Measurements from ENCODE around the gene EFCAB9. TPM values are rescaled to one million over a fixed set of nuclear protein-coding genes. Genes with fewer than 3 reads are reported as not detected.

EFCAB9 gene
- total and polyA plus RNA-seq, 2 donors = not detected

- no peaks in the 10 kb centered on the region for H3K4me1 ChIP-seq (ENCODE audit: insufficient read depth)
- no peaks in the 10 kb centered on the region for H3K36me3 ChIP-seq (ENCODE audit: insufficient read depth)
- no peak overlapping the region for H3K27ac ChIP-seq (ENCODE audit: low read depth)
These were observed 22.9 kb upstream of the EFCAB9 start for GRCh38 chr5:172171118-172171517.

GRCh38 chr5:172172912-172173563 lies 20.9 kb upstream of the EFCAB9 start:
- DNase-seq (ENCODE audit: extremely low spot score) = no peak
- no peak overlapping the region for H3K4me3 ChIP-seq (ENCODE audit: low read depth, low read length)
- H3K36me3 ChIP-seq (ENCODE audit: insufficient read depth) = no peaks in the 10 kb centered on the region
- no peak overlapping the region for H3K27ac ChIP-seq (ENCODE audit: low read depth)
- WGBS = 81% methylated on average over 12 of the region's 12 CpGs
- no peaks in the 10 kb centered on the region for H3K4me1 ChIP-seq (ENCODE audit: insufficient read depth)

More at GRCh38 chr5:172171118-172171517, 22.9 kb upstream of the EFCAB9 start:
- 80% methylated on average over 8 of the region's 8 CpGs for WGBS
- DNase-seq (ENCODE audit: extremely low spot score) = no peak
- H3K4me3 ChIP-seq (ENCODE audit: low read depth, low read length) = no peak overlapping the region

- no peak overlapping the region for H3K27ac ChIP-seq (ENCODE audit: low read depth)
- no peak for DNase-seq (ENCODE audit: extremely low spot score)
- no peaks in the 10 kb centered on the region for H3K36me3 ChIP-seq (ENCODE audit: insufficient read depth)
- 81% methylated on average over 12 of the region's 12 CpGs for WGBS
- no peaks in the 10 kb centered on the region for H3K4me1 ChIP-seq (ENCODE audit: insufficient read depth)
- no peak overlapping the region for H3K4me3 ChIP-seq (ENCODE audit: low read depth, low read length)
These were observed 20.3 kb upstream of the EFCAB9 start for GRCh38 chr5:172173564-172174153.

- WGBS = 66% methylated on average over 7 of the region's 7 CpGs
- Histone ChIP-seq H3K4me3 (ENCODE audit: low read depth, low read length) (no peak overlapping the region), H3K36me3 (ENCODE audit: insufficient read depth) (no peaks in the 10 kb centered on the region), H3K4me1 (ENCODE audit: insufficient read depth) (no peaks in the 10 kb centered on the region), H3K27ac (ENCODE audit: low read depth) (no peak overlapping the region)
- no peak for DNase-seq (ENCODE audit: extremely low spot score)
These were observed 18.7 kb upstream of the EFCAB9 start for GRCh38 chr5:172175263-172175719.

GRCh38 chr5:172177176-172177575 lies 16.8 kb upstream of the EFCAB9 start:
- 82% methylated on average over 7 of the region's 7 CpGs for WGBS
- Histone ChIP-seq H3K36me3 (ENCODE audit: insufficient read depth) (no peaks in the 10 kb centered on the region), H3K27ac (ENCODE audit: low read depth) (no peak overlapping the region), H3K4me3 (ENCODE audit: low read depth, low read length) (no peak overlapping the region), H3K4me1 (ENCODE audit: insufficient read depth) (no peaks in the 10 kb centered on the region)
- DNase-seq (ENCODE audit: extremely low spot score) = no peak

- Histone ChIP-seq H3K4me3 (ENCODE audit: low read depth, low read length) (no peak overlapping the region), H3K36me3 (ENCODE audit: insufficient read depth) (no peaks in the 10 kb centered on the region), H3K4me1 (ENCODE audit: insufficient read depth) (no peaks in the 10 kb centered on the region), H3K27ac (ENCODE audit: low read depth) (no peak overlapping the region)
- 69% methylated on average over 18 of the region's 18 CpGs for WGBS
- DNase-seq (ENCODE audit: extremely low spot score) = no peak
These were observed 15.5 kb upstream of the EFCAB9 start for GRCh38 chr5:172178301-172178987.

- no peaks in the 10 kb centered on the region for H3K36me3 ChIP-seq (ENCODE audit: insufficient read depth)
- 47% methylated on average over 18 of the region's 18 CpGs for WGBS
- no peak overlapping the region for H3K4me3 ChIP-seq (ENCODE audit: low read depth, low read length)
- no peak for DNase-seq (ENCODE audit: extremely low spot score)
- peak overlapping the region; percentile 4 for H3K27ac ChIP-seq (ENCODE audit: low read depth)
- H3K4me1 ChIP-seq (ENCODE audit: insufficient read depth) = no peaks in the 10 kb centered on the region
These were observed 14.7 kb upstream of the EFCAB9 start for GRCh38 chr5:172178991-172179989.

- Histone ChIP-seq H3K36me3 (ENCODE audit: insufficient read depth) (no peaks in the 10 kb centered on the region), H3K4me3 (ENCODE audit: low read depth, low read length) (no peak overlapping the region), H3K4me1 (ENCODE audit: insufficient read depth) (no peaks in the 10 kb centered on the region), H3K27ac (ENCODE audit: low read depth) (no peak overlapping the region)
- WGBS = 91% methylated on average over 9 of the region's 9 CpGs
- DNase-seq (ENCODE audit: extremely low spot score) = no peak
These were observed 13.0 kb upstream of the EFCAB9 start for GRCh38 chr5:172180936-172181335.

- H3K36me3 ChIP-seq (ENCODE audit: insufficient read depth) = no peaks in the 10 kb centered on the region
- no peak for DNase-seq (ENCODE audit: extremely low spot score)
- WGBS = 95% methylated on average over 6 of the region's 6 CpGs
- H3K4me1 ChIP-seq (ENCODE audit: insufficient read depth) = no peaks in the 10 kb centered on the region
- H3K27ac ChIP-seq (ENCODE audit: low read depth) = no peak overlapping the region
- H3K4me3 ChIP-seq (ENCODE audit: low read depth, low read length) = no peak overlapping the region
These were observed 11.7 kb upstream of the EFCAB9 start for GRCh38 chr5:172182291-172182690.

- peak overlapping the region; percentile 11 for H3K27ac ChIP-seq (ENCODE audit: low read depth)
- H3K4me1 ChIP-seq (ENCODE audit: insufficient read depth) = no peaks in the 10 kb centered on the region
- no peak for DNase-seq (ENCODE audit: extremely low spot score)
- WGBS = 91% methylated on average over 4 of the region's 4 CpGs
- no peak overlapping the region for H3K4me3 ChIP-seq (ENCODE audit: low read depth, low read length)
- H3K36me3 ChIP-seq (ENCODE audit: insufficient read depth) = no peaks in the 10 kb centered on the region
These were observed 10.1 kb upstream of the EFCAB9 start for GRCh38 chr5:172183881-172184280.

- Histone ChIP-seq H3K4me3 (ENCODE audit: low read depth, low read length) (no peak overlapping the region), H3K27ac (ENCODE audit: low read depth) (no peak overlapping the region), H3K4me1 (ENCODE audit: insufficient read depth) (no peaks in the 10 kb centered on the region), H3K36me3 (ENCODE audit: insufficient read depth) (no peaks in the 10 kb centered on the region)
- 78% methylated on average over 10 of the region's 10 CpGs for WGBS
- no peak for DNase-seq (ENCODE audit: extremely low spot score)
These were observed 8.9 kb upstream of the EFCAB9 start for GRCh38 chr5:172185096-172185461.

GRCh38 chr5:172186114-172186695 lies 7.8 kb upstream of the EFCAB9 start:
- DNase-seq (ENCODE audit: extremely low spot score) = no peak
- H3K36me3 ChIP-seq (ENCODE audit: insufficient read depth) = no peaks in the 10 kb centered on the region
- H3K4me1 ChIP-seq (ENCODE audit: insufficient read depth) = no peaks in the 10 kb centered on the region
- no peak overlapping the region for H3K4me3 ChIP-seq (ENCODE audit: low read depth, low read length)
- H3K27ac ChIP-seq (ENCODE audit: low read depth) = no peak overlapping the region
- WGBS = 86% methylated on average over 13 of the region's 13 CpGs
